HG02852 (cell line): ENCODE results near the gene ZBBX.
"Not testable (repeated sequence)": the region's sequence is repeated elsewhere in the genome, so short reads cannot be mapped to it uniquely, and the experiment has no call there.

Experiments
- ATAC-seq: cut with Tn5 transposase; IDR thresholded peaks from one replicate; pipeline ENCODE4 v1.9.1; 2021; ENCODE audit warnings: mild to moderate bottlenecking, moderate library complexity; ENCODE audit not compliant: unreplicated experiment

The ZBBX gene, protein sequence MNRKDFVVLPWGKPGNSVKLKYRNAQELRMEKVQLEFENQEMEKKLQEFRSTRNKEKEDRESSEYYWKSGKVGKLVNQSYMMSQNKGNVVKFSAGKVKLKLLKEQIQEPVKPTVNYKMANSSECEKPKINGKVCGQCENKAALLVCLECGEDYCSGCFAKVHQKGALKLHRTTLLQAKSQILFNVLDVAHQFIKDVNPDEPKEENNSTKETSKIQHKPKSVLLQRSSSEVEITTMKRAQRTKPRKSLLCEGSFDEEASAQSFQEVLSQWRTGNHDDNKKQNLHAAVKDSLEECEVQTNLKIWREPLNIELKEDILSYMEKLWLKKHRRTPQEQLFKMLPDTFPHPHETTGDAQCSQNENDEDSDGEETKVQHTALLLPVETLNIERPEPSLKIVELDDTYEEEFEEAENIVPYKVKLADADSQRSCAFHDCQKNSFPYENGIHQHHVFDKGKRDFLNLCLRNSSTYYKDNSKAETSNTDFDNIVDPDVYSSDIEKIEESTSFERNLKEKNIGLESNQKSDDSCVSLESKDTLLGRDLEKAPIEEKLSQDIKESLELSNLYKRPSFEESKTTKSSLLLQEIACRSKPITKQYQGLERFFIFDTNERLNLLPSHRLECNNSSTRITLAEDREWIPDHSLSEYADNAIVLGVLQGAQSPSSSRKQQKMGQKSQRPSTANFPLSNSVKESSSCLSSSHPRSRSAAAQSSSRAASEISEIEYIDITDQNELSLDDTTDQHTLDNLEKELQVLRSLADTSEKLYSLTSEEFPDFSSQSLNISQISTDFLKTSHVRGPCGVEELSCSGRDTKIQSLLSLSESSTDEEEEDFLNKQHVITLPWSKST

GRCh38 chr3:167380004-167380689 is at the start of gene ZBBX:
Gene ZBBX, minus strand, starts transcription at chr3:167380297. Its CDS starts 7,396 bp downstream, at chr3:167372901.
- ATAC-seq: peak; percentile 100

GRCh38 chr3:167426962-167427361 is 46.9 kb upstream of the ZBBX start:
- ATAC-seq: not testable (repeated sequence)

GRCh38 chr3:167422396-167422795 is 42.3 kb upstream of the ZBBX start:
- ATAC-seq: not testable (repeated sequence)

- no peak for ATAC-seq
Observed at GRCh38 chr3:167409611-167410010, 29.5 kb upstream of the ZBBX start.

GRCh38 chr3:167406876-167407492 is 26.9 kb upstream of the ZBBX start:
- no peak for ATAC-seq

GRCh38 chr3:167397826-167398225 is 17.7 kb upstream of the ZBBX start:
- ATAC-seq: no peak

GRCh38 chr3:167396075-167396474 is 16.0 kb upstream of the ZBBX start:
- ATAC-seq: no peak

DNA sequence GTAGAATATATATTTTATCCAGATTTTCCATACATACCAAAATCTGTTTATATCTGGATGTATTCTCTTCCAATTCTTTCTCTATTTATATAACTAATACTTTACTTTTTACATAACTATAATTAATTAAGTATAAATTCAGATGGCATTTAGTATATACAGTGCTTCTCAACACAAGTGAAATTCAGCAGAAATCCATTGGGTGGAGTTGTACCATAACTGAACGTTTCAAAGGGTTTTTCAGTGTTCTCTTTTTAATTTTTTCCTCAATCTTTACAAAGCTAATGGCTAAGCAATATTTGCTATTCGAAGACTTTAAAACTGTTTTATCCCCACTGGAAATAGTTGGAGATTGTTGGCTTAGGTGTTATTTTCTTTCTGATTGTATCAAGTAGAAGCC is 13.9 kb upstream of the ZBBX start:
- ATAC-seq: no peak

DNA sequence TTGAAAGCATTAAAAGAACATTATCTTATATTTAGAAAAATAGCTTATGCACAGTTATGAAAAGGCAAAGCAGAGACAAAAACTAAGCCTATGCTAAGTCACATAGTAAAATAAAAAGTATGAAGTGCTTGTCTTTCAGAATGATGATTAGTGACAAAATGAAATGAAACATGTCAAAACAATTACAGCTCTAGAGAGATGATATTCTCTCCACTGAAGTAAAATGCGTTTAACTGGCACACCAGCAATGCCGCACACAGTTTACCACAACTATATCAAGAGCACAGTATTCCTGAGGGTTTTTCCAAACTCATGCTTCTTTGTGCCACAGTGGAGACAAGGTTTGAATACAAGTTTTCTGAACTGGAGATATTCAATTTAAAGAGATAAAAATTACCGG is 2.1 kb upstream of the ZBBX start:
- ATAC-seq: no peak

DNA sequence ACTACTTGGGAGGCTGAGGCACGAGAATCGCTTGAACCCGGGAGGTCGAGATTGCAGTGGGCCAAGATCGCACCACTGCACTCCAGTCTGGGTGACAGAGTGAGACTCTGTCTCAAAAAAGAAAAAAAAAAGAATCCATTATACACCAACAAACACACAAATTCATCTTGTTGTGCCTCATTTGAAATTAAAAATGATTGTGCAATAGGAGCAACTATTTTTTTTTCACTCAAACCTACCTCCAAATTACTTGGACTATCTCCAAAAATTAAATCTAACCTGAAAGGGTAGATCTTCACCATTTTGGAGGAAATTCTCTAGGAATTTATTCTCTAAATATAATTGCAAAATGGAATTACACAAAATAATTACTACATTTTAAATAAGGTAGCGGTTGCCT is 4.6 kb downstream of the ZBBX start:
- ATAC-seq: no peak

- no peak for ATAC-seq
Observed at GRCh38 chr3:167372138-167372537, 8.0 kb downstream of the ZBBX start.

- no peak for ATAC-seq
Observed at GRCh38 chr3:167361948-167362347, 18.1 kb downstream of the ZBBX start.

GRCh38 chr3:167361306-167361705 is 18.8 kb downstream of the ZBBX start:
- ATAC-seq: no peak

DNA sequence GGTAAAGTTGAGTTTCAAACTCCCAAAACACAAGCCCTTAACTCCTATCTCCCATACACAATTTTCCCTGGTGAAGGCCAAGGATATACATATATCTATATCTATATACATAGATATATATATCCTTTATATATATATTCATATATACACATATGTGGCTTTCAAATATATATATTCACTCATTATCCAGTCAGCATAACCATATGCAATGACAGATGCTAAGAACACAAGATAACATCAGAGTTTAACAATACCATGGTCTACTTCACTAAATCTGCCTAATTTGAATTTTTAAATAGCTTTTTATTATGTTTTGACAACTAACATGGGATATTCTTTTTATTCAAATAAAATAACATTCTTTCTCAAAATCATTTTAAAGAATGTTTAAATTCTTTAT is 24.7 kb downstream of the ZBBX start:
- ATAC-seq: no peak

- ATAC-seq: no peak
Observed at GRCh38 chr3:167354751-167355150, 25.3 kb downstream of the ZBBX start.

GRCh38 chr3:167350245-167350862 is 29.7 kb downstream of the ZBBX start:
- ATAC-seq: no peak

- no peak for ATAC-seq
Observed at GRCh38 chr3:167346171-167346570, 33.9 kb downstream of the ZBBX start.

DNA sequence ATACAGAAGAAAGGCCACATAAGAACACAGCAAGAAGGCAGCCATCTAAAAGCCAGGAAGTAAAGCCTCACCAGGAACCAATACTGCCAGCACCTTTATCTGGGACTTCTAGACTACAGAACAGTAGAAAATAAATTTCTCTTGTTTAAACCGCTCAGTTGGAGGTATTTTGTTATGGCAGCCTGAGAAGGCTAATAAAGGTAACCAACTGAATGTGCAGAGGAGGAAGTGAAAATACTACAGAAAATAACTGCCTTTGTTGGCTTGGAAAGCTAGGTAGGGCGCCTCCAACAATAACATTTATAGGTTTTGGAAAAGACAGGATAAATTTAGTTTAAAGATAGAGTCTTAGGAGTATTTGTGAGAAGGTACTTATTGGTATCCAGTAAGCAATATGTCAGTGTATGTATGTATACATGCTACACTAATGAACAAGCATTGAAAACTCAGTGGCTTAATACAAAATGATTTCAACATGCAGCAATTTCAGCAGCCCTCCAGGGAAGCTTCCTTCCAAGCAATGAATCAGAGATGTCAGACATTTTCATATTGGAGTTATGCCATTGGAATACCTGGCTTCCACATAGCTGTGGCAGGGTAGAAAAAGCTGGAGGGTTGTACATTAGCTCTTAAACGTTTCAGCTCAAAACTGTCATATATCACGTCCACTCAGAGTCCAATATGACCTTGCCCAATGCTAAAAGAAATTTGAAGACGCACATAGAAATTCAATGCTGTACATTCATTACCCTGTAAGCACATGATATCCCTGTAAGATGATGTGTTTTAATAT is 48.9 kb downstream of the ZBBX start:
- no peak for ATAC-seq

- no peak for ATAC-seq
Observed at GRCh38 chr3:167323572-167323971, 56.5 kb downstream of the ZBBX start.
